Large intestine (tissue), 3 donors: ENCODE measurements around the gene SREBF2. TPM values are rescaled to one million over a fixed set of nuclear protein-coding genes. Genes with fewer than 3 reads are reported as not detected.

Experiments used
- DNase-seq, 2 donors: peaks; one replicate each; pipeline versions ENCODE4 v3.0.0 to v3.0.0-alpha.2; 2013
- H3K27ac ChIP-seq: one replicate; pipeline ENCODE4 v1.5.1; 2013; ENCODE audit warnings: low read length
- H3K27me3 ChIP-seq: 2 replicates; pipeline ENCODE4 v1.6.1; 2013; ENCODE audit warnings: low read length; ENCODE audit not compliant: control insufficient read depth, insufficient read depth
- H3K36me3 ChIP-seq: 2 replicates; pipeline ENCODE4 v1.6.1; 2013; ENCODE audit warnings: low read length; ENCODE audit not compliant: control insufficient read depth, insufficient read depth
- H3K4me1 ChIP-seq: one replicate; pipeline ENCODE4 v1.6.1; 2013; ENCODE audit warnings: low read length; ENCODE audit not compliant: control insufficient read depth, insufficient read depth
- H3K4me3 ChIP-seq: one replicate; pipeline ENCODE4 v1.5.1; 2013; ENCODE audit warnings: low read length
- H3K9me3 ChIP-seq: one replicate; pipeline ENCODE4 v1.6.1; 2013; ENCODE audit warnings: mild to moderate bottlenecking, low read depth, low read length, moderate library complexity; ENCODE audit not compliant: control insufficient read depth
- WGBS: methylation state at CpG from one replicate; pipeline ENCODE4 v1.1.5; 2013; ENCODE audit warnings: low lambda C conversion rate; ENCODE audit not compliant: insufficient coverage; 5-methylcytosine and 5-hydroxymethylcytosine counted together
- polyA plus RNA-seq: library from polyadenylated mRNA; unstranded; fragments of 120-200 nt; gene quantifications from one replicate; pipeline ENCODE4 v1.2.1, GENCODE V29; 2013

The SREBF2 gene
- polyA plus RNA-seq, 1 donor: 73.5 TPM

- WGBS: no CpG with 5 or more reads among the region's 13 CpGs
- Histone ChIP-seq H3K4me3 (no peak overlapping the region), H3K27me3 (no peaks in the 10 kb centered on the region), H3K9me3 (no peaks in the 10 kb centered on the region), H3K4me1 (no peaks in the 10 kb centered on the region), H3K27ac (no peak overlapping the region), H3K36me3 (peaks cover 82% of the 10 kb centered on the region)
- no peak for DNase-seq
Observed at GRCh38 chr22:41899992-41900651, 67.2 kb downstream of the SREBF2 start.

- Histone ChIP-seq H3K4me3 (no peak overlapping the region), H3K4me1 (no peaks in the 10 kb centered on the region), H3K9me3 (no peaks in the 10 kb centered on the region), H3K27ac (no peak overlapping the region), H3K27me3 (no peaks in the 10 kb centered on the region), H3K36me3 (peaks cover 88% of the 10 kb centered on the region)
- WGBS: no CpG with 5 or more reads among the region's 8 CpGs
- no peak for DNase-seq
Observed at GRCh38 chr22:41900652-41901312, 67.9 kb downstream of the SREBF2 start.

- Histone ChIP-seq H3K4me3 (no peak overlapping the region), H3K9me3 (no peaks in the 10 kb centered on the region), H3K4me1 (no peaks in the 10 kb centered on the region), H3K27me3 (no peaks in the 10 kb centered on the region), H3K36me3 (peaks cover 91% of the 10 kb centered on the region), H3K27ac (no peak overlapping the region)
- WGBS: no CpG with 5 or more reads among the region's 7 CpGs
- DNase-seq: no peak
Observed at GRCh38 chr22:41902016-41902415, 69.1 kb downstream of the SREBF2 start.

GRCh38 chr22:41902932-41903421, 70.1 kb downstream of the SREBF2 start:
- Histone ChIP-seq H3K4me3 (no peak overlapping the region), H3K36me3 (peaks cover 90% of the 10 kb centered on the region), H3K4me1 (no peaks in the 10 kb centered on the region), H3K27ac (no peak overlapping the region), H3K27me3 (no peaks in the 10 kb centered on the region), H3K9me3 (no peaks in the 10 kb centered on the region)
- no peak for DNase-seq
- no CpG with 5 or more reads among the region's 15 CpGs for WGBS

GRCh38 chr22:41904450-41905410, 71.8 kb downstream of the SREBF2 start:
- peaks cover 76% of the 10 kb centered on the region for H3K36me3 ChIP-seq
- WGBS: no CpG with 5 or more reads among the region's 24 CpGs
- H3K4me1 ChIP-seq: no peaks in the 10 kb centered on the region

GRCh38 chr22:41905411-41906202, 72.7 kb downstream of the SREBF2 start:
- WGBS: no CpG with 5 or more reads among the region's 23 CpGs
- peaks cover 67% of the 10 kb centered on the region for H3K36me3 ChIP-seq
- H3K4me1 ChIP-seq: peaks cover under 1% of the 10 kb centered on the region
- no peak for DNase-seq
- no peak overlapping the region for H3K4me3 ChIP-seq
- H3K27me3 ChIP-seq: peaks cover 18% of the 10 kb centered on the region
- no peak overlapping the region for H3K27ac ChIP-seq
- peaks cover 3% of the 10 kb centered on the region for H3K9me3 ChIP-seq

More at GRCh38 chr22:41904450-41905410, 71.8 kb downstream of the SREBF2 start:
- Histone ChIP-seq H3K4me3 (no peak overlapping the region), H3K9me3 (peaks cover 2% of the 10 kb centered on the region), H3K27me3 (peaks cover 13% of the 10 kb centered on the region), H3K27ac (no peak overlapping the region)
- DNase-seq: no peak

- H3K4me1 ChIP-seq: peaks cover 6% of the 10 kb centered on the region
- no peak overlapping the region for H3K27ac ChIP-seq
- peaks cover 6% of the 10 kb centered on the region for H3K9me3 ChIP-seq
- peaks cover 59% of the 10 kb centered on the region for H3K36me3 ChIP-seq
- WGBS: no CpG with 5 or more reads among the region's 5 CpGs
- H3K4me3 ChIP-seq: no peak overlapping the region
- H3K27me3 ChIP-seq: peaks cover 30% of the 10 kb centered on the region
- DNase-seq: no peak
Observed at GRCh38 chr22:41906822-41907221, 73.9 kb downstream of the SREBF2 start.

GRCh38 chr22:41907436-41908401, 74.8 kb downstream of the SREBF2 start:
- H3K27me3 ChIP-seq: peaks cover 39% of the 10 kb centered on the region
- peaks cover 6% of the 10 kb centered on the region for H3K9me3 ChIP-seq
- H3K4me1 ChIP-seq: peaks cover 6% of the 10 kb centered on the region
- WGBS: no CpG with 5 or more reads among the region's 10 CpGs
- H3K36me3 ChIP-seq: peaks cover 50% of the 10 kb centered on the region
- no peak overlapping the region for H3K27ac ChIP-seq
- no peak overlapping the region for H3K4me3 ChIP-seq
- no peak for DNase-seq
